C4-2B (cell line): Measurements from ENCODE around the gene GAGE2A.

Source experiments
- CTCF ChIP-seq: fragments of 450-650 bp; conservative IDR thresholded peaks from 2 replicates; pipeline ENCODE4 v1.5.1; 2017; ENCODE audit warnings: mild to moderate bottlenecking
- ZFX ChIP-seq: fragments of 450-650 bp; IDR thresholded peaks from 2 replicates; pipeline ENCODE4 v1.6.1; 2017

DNA sequence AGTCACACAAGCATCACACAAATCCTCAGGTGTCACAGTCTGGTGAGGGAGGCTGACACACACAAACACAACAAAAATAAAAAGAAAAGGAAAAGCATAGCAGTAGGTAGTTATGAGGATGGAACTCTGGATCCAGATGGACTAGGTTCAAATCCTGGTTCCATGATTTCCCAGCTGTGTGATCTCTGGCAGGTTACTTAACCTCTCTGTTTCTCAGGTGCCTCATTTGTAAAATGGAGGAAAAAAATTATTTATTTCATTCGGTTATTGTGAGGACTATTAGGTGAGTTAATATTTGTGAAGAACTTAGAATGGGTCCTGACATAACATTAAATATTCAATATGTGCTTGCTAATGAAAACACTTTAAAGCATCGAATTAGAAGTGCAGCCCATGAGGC, 29.3 kb downstream of the GAGE2A start:
- no peak for TF ChIP-seq CTCF
- TF ChIP-seq ZFX: no peak
